Endothelial cell (in vitro differentiated cells): Measurements from ENCODE around the gene KIAA1671. TPM values are rescaled to one million over a fixed set of nuclear protein-coding genes. Genes with fewer than 3 reads are reported as not detected.
A peak's percentile ranks its signal among the peaks of the same experiment; 100 is the strongest.

Source experiments
- DNase-seq: peaks from one replicate; pipeline ENCODE4 v3.0.0; 2021; ENCODE audit warnings: low spot score
- H3K27ac Mint-ChIP-seq: one replicate; pipeline ENCODE4 v1.8.0; 2021; ENCODE audit warnings: mixed read lengths, inconsistent platforms; ENCODE audit not compliant: unreplicated experiment
- H3K27me3 Mint-ChIP-seq: one replicate; pipeline ENCODE4 v1.8.0; 2021; ENCODE audit warnings: mild to moderate bottlenecking, moderate library complexity, mixed read lengths, inconsistent platforms; ENCODE audit not compliant: unreplicated experiment
- H3K36me3 Mint-ChIP-seq: one replicate; pipeline ENCODE4 v1.8.0; 2021; ENCODE audit warnings: mild to moderate bottlenecking, low read depth, mixed read lengths, inconsistent platforms; ENCODE audit not compliant: unreplicated experiment
- H3K4me1 Mint-ChIP-seq: one replicate; pipeline ENCODE4 v1.8.0; 2021; ENCODE audit warnings: mild to moderate bottlenecking, mixed read lengths, inconsistent platforms; ENCODE audit not compliant: unreplicated experiment
- H3K4me3 Mint-ChIP-seq: one replicate; pipeline ENCODE4 v1.8.0; 2021; ENCODE audit warnings: mild to moderate bottlenecking, mixed read lengths, inconsistent platforms; ENCODE audit not compliant: unreplicated experiment
- H3K9me3 Mint-ChIP-seq: one replicate; pipeline ENCODE4 v1.8.0; 2021; ENCODE audit warnings: mixed read lengths, inconsistent platforms; ENCODE audit not compliant: unreplicated experiment
- total RNA-seq: library from RNA; stranded (reverse); fragmentation: NEBNext Ultra II Directional; extraction: Animal tissue kit (Norgen Biotek cat#: 25700); gene quantifications from one replicate; pipeline ENCODE4 v1.2.1, GENCODE V29; 2021; ENCODE audit not compliant: unreplicated experiment
- TF ChIP-seq, protein P1 (sequence below): fragments of 200-600 bp; sonication (generic); IDR thresholded peaks from one replicate; pipeline ENCODE4 v1.5.0; 2021; ENCODE audit warnings: antibody characterized with exemption; ENCODE audit not compliant: unreplicated experiment

KIAA1671 gene
- total RNA-seq, 1 donor from 2014 or later = 92.1 TPM

DNA sequence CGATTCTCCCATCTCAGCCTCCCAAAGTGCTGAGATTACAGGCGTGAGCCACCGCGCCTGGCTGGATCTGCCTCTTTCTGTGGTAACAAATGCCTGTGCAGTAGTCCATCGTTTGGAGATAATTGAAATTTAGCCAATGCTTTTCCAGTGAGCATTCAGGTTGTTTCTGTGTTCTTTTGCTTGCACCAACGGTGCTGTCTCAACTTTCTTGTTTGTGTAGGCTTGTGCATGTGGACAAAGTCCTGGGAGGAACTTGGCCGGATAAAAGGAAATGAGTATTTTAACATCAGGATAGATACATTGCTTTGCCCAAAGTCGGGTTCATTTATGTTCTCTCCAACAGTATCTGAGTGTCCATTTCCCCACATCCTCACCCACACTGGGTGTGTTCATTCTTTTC is 85.7 kb downstream of the KIAA1671 start:
- no peaks in the 10 kb centered on the region for H3K9me3 Mint-ChIP-seq
- H3K4me1 Mint-ChIP-seq = no peaks in the 10 kb centered on the region
- no peak for DNase-seq
- peaks cover 7% of the 10 kb centered on the region for H3K36me3 Mint-ChIP-seq
- peaks cover 5% of the 10 kb centered on the region for H3K27me3 Mint-ChIP-seq
- no peak overlapping the region for H3K4me3 Mint-ChIP-seq
- H3K27ac Mint-ChIP-seq = no peak overlapping the region
- TF ChIP-seq, protein P1, sequence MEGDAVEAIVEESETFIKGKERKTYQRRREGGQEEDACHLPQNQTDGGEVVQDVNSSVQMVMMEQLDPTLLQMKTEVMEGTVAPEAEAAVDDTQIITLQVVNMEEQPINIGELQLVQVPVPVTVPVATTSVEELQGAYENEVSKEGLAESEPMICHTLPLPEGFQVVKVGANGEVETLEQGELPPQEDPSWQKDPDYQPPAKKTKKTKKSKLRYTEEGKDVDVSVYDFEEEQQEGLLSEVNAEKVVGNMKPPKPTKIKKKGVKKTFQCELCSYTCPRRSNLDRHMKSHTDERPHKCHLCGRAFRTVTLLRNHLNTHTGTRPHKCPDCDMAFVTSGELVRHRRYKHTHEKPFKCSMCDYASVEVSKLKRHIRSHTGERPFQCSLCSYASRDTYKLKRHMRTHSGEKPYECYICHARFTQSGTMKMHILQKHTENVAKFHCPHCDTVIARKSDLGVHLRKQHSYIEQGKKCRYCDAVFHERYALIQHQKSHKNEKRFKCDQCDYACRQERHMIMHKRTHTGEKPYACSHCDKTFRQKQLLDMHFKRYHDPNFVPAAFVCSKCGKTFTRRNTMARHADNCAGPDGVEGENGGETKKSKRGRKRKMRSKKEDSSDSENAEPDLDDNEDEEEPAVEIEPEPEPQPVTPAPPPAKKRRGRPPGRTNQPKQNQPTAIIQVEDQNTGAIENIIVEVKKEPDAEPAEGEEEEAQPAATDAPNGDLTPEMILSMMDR = no peak

DNA sequence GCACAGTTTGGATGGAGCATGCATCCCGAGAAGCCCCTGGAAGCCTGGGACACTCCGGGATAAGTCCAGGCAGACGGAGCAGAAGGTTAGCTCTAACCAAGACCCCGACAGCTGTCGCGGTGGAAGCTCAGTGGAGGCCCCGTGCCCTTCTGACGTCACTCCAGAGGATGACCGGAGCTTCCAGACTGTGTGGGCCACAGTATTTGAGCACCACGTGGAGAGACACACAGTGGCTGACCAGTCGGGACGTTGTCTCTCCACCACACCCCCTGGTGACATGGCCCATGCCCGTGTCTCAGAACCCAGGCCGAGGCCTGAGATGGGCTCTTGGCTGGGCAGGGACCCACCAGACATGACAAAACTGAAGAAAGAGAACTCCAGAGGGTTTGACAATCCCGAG is 86.3 kb downstream of the KIAA1671 start:
- TF ChIP-seq, protein P1 = no peak
- peaks cover 7% of the 10 kb centered on the region for H3K36me3 Mint-ChIP-seq
- no peaks in the 10 kb centered on the region for H3K9me3 Mint-ChIP-seq
- no peak overlapping the region for H3K27ac Mint-ChIP-seq
- H3K27me3 Mint-ChIP-seq = peaks cover 5% of the 10 kb centered on the region
- H3K4me3 Mint-ChIP-seq = no peak overlapping the region
- peaks cover 4% of the 10 kb centered on the region for H3K4me1 Mint-ChIP-seq
- DNase-seq = no peak

DNA sequence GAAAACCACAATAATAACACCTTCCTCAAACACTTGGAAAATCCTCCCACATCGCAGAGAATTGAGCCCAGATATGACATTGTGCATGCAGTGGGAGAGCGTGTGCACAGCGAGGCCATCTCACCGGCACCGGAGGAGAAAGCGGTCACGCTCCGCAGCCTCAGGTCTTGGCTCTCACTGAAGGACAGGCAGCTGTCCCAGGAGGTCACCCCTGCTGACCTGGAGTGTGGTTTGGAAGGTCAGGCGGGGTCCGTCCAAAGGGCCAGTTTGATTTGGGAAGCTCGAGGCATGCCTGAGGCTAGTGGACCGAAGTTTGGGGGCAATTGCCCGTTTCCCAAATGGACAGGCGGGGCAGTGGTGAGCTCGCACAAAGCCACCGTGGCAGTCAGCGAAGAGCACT is 86.7 kb downstream of the KIAA1671 start:
- peaks cover 7% of the 10 kb centered on the region for H3K27me3 Mint-ChIP-seq
- H3K4me3 Mint-ChIP-seq = no peak overlapping the region
- H3K36me3 Mint-ChIP-seq = peaks cover 7% of the 10 kb centered on the region

DNA sequence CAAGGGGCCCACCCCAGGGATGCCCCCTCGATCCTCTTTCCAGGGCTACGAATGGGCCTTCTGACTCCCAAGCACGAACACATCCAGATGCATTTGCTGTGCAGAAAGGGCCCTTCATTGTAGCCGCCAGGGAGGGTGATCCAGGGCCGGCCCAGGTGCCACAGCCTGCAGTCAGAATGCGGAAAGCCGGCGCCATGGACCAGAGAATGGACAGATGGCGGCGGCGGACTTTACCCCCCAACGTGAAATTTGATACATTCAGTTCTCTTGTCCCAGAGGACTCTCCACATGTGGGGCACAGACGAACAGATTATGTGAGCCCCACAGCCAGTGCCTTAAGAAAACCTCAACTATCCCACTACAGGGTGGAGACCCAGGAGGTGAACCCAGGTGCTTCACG is 87.2 kb downstream of the KIAA1671 start:
- Mint-ChIP-seq H3K4me3 (no peak overlapping the region), H3K4me1 (peaks cover 9% of the 10 kb centered on the region), H3K36me3 (peaks cover 7% of the 10 kb centered on the region), H3K27ac (no peak overlapping the region), H3K9me3 (no peaks in the 10 kb centered on the region), H3K27me3 (peaks cover 7% of the 10 kb centered on the region)
- TF ChIP-seq, protein P1 = no peak
- DNase-seq = no peak

More for the DNA sequence above, 86.7 kb downstream of the KIAA1671 start:
- Mint-ChIP-seq H3K9me3 (no peaks in the 10 kb centered on the region), H3K4me1 (peaks cover 7% of the 10 kb centered on the region), H3K27ac (peak overlapping the region; percentile 8)
- TF ChIP-seq, protein P1 = no peak
- no peak for DNase-seq

DNA sequence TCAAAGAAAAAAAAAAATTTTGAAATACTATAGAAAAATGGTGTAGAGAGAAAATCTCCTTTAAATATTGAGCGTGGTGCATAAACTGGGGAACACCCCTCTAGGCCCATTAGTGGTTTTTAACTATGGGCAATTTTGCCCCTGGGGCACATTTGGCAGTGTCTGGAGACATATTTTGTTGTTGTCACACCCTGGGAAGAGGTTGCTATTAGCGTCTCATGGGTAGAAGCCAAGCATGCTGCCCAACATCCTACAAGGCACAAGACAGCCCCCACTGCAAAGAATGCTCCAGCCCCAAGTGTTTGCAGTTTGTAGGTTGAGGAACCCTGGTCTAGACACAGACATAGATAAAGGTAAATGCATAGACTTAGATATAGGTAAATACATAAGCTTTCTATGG is 92.6 kb downstream of the KIAA1671 start:
- H3K36me3 Mint-ChIP-seq = peaks cover 15% of the 10 kb centered on the region
- no peak overlapping the region for H3K27ac Mint-ChIP-seq
- TF ChIP-seq, protein P1 = no peak

More for the DNA sequence above, 92.6 kb downstream of the KIAA1671 start:
- no peak for DNase-seq
- Mint-ChIP-seq H3K4me1 (peaks cover 9% of the 10 kb centered on the region), H3K9me3 (no peaks in the 10 kb centered on the region), H3K4me3 (no peak overlapping the region), H3K27me3 (peaks cover 7% of the 10 kb centered on the region)
